NCI-H226 (cell line): Measurements from ENCODE around the gene ACP2.
A peak's percentile ranks its signal among the peaks of the same experiment; 100 is the strongest.

Experiments used
- DNase-seq: peaks from one replicate; pipeline ENCODE4 v3.0.0-alpha.2; 2015

Gene ACP2

DNA sequence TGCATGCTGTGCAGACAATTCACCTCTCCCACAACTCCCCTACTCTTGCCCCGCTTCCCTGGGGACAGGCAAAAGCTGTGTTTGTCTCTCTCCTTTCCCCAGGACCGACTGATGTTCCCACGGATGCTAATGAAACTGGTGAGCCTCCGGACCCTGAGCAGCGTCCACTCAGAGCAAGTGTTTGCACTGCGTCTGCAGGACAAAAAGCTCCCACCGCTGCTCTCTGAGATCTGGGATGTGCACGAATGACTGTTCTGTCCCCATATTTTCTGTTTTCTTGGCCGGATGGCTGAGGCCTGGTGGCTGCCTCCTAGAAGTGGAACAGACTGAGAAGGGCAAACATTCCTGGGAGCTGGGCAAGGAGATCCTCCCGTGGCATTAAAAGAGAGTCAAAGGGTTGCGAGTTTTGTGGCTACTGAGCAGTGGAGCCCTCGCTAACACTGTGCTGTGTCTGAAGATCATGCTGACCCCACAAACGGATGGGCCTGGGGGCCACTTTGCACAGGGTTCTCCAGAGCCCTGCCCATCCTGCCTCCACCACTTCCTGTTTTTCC, 19.9 kb upstream of the ACP2 start:
- DNase-seq: no peak

- no peak for DNase-seq
Observed at GRCh38 chr11:47267876-47268275, 19.3 kb upstream of the ACP2 start.

- no peak for DNase-seq
Observed at GRCh38 chr11:47264521-47264920, 15.9 kb upstream of the ACP2 start.

DNA sequence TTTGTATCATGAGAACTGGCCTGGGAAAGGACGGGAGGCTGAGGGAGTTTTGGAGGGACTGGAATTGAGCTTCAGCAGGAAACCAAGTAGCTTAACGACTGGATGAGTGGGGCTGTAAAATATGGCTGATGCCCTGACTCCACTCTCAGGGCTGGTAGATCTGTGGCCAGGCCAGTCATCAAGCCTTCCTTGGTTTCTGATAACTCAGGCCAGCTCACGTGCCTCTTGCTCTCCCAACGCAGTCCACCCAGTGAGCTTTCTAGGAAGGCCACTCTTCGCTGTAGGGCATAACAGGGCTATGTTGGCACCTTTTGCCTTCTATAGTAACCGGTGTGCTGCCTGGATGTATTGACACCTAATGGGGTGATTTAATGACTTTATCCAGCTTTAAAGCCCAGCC, 15.5 kb upstream of the ACP2 start:
- no peak for DNase-seq

DNA sequence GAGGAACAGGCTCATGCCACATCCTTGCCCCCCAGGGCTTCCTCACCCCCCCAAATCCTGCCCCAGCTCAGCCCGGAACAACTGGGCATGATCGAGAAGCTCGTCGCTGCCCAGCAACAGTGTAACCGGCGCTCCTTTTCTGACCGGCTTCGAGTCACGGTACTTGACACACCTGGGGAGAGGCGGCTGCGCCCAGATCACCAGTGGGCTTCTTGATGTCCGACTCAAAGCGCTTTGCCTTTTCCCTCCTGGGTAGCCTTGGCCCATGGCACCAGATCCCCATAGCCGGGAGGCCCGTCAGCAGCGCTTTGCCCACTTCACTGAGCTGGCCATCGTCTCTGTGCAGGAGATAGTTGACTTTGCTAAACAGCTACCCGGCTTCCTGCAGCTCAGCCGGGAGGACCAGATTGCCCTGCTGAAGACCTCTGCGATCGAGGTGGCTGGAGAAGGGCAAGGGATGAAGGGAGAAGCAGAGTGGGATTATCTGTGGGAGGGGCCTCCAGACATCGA, 12.7 kb upstream of the ACP2 start:
- no peak for DNase-seq

DNA sequence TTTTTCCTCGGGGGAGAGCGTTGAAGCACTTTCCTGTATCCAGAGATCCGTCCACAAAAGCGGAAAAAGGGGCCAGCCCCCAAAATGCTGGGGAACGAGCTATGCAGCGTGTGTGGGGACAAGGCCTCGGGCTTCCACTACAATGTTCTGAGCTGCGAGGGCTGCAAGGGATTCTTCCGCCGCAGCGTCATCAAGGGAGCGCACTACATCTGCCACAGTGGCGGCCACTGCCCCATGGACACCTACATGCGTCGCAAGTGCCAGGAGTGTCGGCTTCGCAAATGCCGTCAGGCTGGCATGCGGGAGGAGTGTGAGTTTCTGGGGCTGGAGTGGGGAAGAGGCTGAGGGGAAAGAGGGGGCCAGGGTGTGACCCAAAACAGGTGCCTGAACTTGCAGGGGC, 11.8 kb upstream of the ACP2 start:
- no peak for DNase-seq

DNA sequence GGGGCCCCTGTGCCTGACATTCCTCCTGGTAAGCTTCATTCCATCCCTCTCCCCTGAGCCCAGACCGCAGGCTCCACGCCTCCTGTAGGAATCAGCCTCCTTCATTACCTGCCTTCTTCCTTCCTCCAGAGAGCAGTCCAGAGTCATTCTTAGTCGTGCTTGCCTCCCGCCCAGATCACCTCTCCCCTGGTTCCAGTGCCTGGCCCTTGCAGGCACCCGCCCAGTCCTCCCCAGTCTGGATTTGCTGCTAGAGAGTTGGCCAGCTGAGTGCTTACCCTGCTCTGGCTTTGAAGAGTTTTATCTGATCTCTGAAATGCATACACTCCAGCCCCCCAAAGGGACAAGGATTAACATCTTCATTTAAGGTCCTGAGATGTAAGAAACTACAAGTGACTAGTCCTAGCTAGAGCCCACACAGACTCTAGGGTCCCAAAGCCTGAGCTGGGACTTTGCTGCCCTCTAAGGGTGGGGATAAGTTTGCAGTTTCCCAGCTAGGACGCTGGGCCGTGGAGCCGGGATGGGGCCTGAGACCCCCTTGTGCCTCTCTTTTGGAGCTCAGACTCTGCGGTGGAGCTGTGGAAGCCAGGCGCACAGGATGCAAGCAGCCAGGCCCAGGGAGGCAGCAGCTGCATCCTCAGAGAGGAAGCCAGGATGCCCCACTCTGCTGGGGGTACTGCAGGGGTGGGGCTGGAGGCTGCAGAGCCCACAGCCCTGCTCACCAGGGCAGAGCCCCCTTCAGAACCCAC, 10.8 kb upstream of the ACP2 start:
- DNase-seq: peak; percentile 11

GRCh38 chr11:47258317-47258902, 9.8 kb upstream of the ACP2 start:
- DNase-seq: no peak

DNA sequence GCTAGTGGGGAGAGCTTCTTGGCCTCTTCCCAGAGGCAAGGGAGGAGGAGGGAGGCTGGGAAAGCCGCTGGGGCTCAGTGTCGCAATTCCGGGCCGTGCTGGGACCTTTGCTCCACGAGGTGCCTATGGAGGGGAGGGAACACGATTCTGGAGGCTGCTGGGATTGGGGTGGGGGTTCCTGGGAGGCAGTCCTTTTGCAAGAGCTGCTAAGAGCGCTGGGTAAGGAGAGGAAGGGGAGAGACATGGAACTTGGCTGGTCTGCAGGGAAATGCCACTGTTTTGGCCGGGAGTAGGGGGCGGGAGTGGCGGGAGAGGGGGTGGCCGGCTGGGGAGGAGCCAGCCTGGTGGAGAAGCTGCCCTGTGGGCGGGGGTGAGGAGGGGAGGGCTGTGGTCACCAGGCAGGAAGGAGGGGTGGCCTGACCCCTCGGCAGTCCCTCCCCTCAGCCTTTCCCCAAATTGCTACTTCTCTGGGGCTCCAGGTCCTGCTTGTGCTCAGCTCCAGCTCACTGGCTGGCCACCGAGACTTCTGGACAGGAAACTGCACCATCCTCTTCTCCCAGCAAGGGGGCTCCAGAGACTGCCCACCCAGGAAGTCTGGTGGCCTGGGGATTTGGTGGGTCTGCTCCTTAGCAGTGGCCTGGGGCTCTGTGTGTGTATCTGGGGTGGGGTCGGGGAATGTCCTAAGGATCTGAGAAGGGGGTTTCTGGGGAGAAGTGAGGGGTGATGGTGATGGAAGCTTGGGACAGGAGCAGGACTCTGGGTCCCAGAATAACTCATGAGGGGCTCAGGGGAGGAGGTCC, 9.1 kb upstream of the ACP2 start, which contains the start of gene NR1H3:
Gene NR1H3 (plus strand): TSS at position 480 of the 800 bp plus-strand sequence. CDS start 1,221 bp downstream, outside the sequence.
- peak; percentile 81 for DNase-seq

GRCh38 chr11:47257177-47257516, 8.5 kb upstream of the ACP2 start:
- no peak for DNase-seq

DNA sequence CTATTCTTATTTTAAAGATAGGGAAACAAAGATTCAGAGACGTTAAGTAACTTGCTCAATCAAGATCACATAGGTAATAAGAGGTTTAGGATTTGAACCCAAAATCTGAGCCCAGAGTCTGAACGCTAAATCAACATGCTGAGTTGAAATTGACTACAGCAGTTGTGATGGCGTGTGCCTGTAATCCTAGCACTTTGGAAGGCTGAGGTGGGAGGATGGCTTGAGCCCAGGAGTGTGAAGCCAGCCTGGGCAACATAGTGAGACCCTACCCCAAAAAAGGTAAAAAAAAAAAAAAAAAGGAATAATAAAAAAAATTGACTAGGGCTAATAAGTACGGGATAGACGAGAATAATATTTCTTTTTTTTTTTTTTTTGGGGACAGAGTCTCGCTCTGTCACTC, 7.8 kb upstream of the ACP2 start:
- no peak for DNase-seq

DNA sequence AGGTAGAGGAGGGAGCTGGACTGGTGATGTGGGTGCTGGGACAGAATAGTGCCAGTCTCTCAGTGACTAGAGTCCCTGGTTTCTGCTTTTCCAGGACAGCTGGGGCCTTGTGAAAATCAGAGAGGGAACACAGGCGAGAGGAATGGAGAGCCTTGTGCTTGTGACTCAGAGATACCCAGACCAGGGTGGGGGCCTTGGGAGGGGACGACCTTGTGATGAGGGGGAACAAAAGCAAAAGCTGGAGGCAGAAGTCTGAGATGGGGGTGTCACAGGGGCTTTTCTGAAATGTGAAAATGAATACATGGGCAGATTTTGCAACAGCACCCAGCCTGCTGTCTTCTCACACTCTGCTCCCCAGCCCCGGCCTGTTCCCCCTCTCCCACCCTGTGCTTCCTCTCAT, 5.8 kb upstream of the ACP2 start:
- DNase-seq: no peak

DNA sequence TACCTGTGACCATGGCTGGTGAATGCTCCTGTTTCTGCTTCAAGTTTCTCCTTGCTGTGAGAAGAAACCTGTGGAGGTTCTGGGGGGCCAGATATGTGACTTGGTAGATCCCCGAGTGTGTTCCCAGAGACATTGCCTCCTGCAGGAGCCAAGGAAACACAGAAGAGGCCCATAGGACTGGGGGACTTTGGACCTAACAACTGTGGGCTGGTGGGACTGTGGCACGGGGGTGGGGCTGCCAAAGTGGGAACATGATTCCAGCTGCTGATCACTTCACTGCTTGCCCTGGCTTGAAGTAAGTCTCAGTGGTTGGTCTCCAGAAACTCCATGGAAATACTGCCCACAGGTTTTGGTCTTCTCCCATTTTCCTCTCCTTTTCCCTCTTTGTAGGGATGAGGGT, 5.0 kb upstream of the ACP2 start:
- no peak for DNase-seq

DNA sequence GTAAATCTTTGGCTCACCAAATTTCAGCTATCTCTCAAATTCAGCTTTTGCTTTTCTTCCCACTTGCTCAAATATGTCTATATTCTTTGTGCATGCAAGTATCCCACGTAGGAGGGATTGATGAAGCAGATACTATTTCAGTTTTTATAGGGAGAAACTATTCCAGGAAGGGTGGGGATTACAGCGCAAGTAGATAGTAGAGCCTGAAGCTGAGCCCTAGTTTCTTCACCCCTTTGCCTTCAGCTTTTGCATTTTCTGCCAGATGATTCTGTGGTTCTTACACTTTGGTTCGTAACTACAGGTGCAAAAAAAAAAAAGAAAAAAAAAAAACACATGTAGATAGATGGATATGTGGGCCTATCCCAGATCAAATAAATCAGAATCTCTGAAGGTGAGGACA, 3.1 kb upstream of the ACP2 start:
- no peak for DNase-seq

GRCh38 chr11:47249378-47249715, 733 bp upstream of the ACP2 start:
- no peak for DNase-seq

GRCh38 chr11:47248304-47248663, 330 bp downstream of the ACP2 start:
- peak; percentile 6 for DNase-seq

- no peak for DNase-seq
Observed at GRCh38 chr11:47247502-47247901, 1.1 kb downstream of the ACP2 start.

- no peak for DNase-seq
Observed at GRCh38 chr11:47245611-47246357, 2.8 kb downstream of the ACP2 start.

DNA sequence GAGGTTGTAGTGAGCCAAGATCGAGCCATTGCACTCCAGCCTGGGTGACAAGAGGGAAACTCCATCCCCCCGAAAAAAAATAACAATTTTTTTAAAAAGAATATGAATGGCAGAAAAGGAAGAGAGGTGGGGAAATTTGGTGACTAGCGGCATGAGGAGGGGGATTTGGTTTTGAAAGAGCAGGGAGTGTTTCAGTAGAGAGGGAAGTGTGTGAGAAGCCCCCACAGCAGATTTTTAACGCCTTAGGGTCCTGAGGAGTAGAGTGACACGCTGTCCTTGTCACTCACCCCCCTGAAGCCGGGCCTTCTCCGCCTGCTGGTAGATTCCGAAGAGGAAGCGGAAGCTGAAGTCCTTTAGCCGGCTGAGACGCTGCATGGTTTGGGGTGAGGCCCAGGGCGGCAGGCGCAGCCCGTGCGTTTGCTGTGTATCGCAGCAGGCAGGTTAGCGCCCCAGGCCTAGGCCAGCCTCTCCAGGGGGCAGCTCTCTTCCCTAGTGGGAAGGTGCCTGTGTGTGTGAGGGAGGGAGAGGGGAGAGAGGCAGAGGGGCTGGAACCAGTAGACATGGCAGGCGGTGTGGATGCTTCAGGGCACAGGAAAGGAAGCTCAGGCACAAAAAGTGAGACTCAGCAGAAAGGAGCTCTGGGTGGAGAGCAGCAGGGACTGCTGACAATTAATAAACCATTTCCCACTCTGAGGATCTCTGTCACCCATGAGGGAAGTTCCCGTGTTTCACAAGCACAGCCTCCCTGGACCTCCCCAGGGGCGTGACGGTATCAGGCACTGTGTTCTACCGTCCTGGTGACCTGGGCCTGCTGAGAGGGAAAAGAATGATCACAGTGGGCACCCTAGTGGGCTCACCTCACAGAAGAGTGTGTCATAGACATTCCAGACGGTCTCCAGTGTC, 3.9 kb downstream of the ACP2 start:
- no peak for DNase-seq

DNA sequence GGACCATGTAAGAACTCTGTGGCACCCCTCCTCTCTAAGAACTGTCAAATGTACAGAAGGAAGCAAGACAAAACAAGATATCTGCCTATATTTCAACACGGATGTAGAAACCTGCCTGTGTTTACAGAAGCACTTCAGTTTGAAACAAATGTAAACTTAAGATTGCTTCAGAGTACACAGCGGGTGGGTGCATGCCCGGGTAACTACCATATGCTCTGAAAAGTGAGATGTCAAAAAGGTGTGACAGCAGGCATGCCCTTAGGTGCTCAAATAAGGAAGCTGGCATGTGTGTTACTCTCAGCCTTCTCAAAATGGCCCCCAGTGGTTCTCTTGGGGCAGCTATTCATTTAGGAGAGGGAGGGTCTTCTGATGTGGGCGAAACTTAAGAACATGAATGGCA, 5.2 kb downstream of the ACP2 start:
- DNase-seq: no peak

- DNase-seq: no peak
Observed at GRCh38 chr11:47242596-47243192, 5.9 kb downstream of the ACP2 start.
